Caco-2 (cell line): Measurements from ENCODE around the gene NFIA. TPM values are rescaled to one million over a fixed set of nuclear protein-coding genes. Genes with fewer than 3 reads are reported as not detected.

Source experiments
- BruUV-seq: library from RNA; stranded (reverse); fragments of 400-500 nt; replicated peaks from 2 replicates; lab custom pipeline; 2021; lab: Mats Ljungman, UMichigan
- CTCF ChIA-PET: fragments of 300-600 bp; sonication (Branson Sonifier 250); formaldehyde crosslinking; loops from one replicate; lab custom pipeline; 2022; ENCODE audit warnings: antibody characterized with exemption; lab: Charles Lee
- POLR2A ChIA-PET: fragments of 300-600 bp; sonication (Branson Sonifier 250); formaldehyde crosslinking; loops from one replicate; lab custom pipeline; 2022; ENCODE audit warnings: antibody characterized with exemption; lab: Charles Lee
- DNase-seq, 2 experiments: peaks; one replicate each; pipeline versions ENCODE4 v3.0.0 to v3.0.0-alpha.2; 2020 to 2022
- H3K27me3 ChIP-seq: replicated peaks from 2 replicates; pipeline ENCODE4 v1.6.0; 2011; ENCODE audit warnings: low read length; ENCODE audit not compliant: control insufficient read depth, insufficient read depth
- H3K36me3 ChIP-seq: 2 replicates; pipeline ENCODE4 v1.5.1; 2011; ENCODE audit warnings: low read length; ENCODE audit not compliant: control insufficient read depth, insufficient read depth
- H3K4me1 ChIP-seq: fragments of 250-450 bp; sonication (Bioruptor Pico); 2 replicates; pipeline ENCODE4 v1.5.1; 2020; ENCODE audit warnings: mild to moderate bottlenecking
- H3K4me3 ChIP-seq: 2 replicates; pipeline ENCODE4 v1.5.1; 2011; ENCODE audit warnings: low read depth, mild to moderate bottlenecking, control low read depth, low read length
- H3K9me3 ChIP-seq: fragments of 250-450 bp; sonication (Bioruptor Pico); 2 replicates; pipeline ENCODE4 v1.5.1; 2020; ENCODE audit warnings: mild to moderate bottlenecking, moderate library complexity
- H3K27ac Mint-ChIP-seq: one replicate; pipeline ENCODE4 v1.8.0; 2022; ENCODE audit warnings: mixed read lengths; ENCODE audit not compliant: unreplicated experiment
- H3K27me3 Mint-ChIP-seq: one replicate; pipeline ENCODE4 v1.8.0; 2022; ENCODE audit warnings: mixed read lengths; ENCODE audit not compliant: insufficient read depth, unreplicated experiment
- H3K36me3 Mint-ChIP-seq: one replicate; pipeline ENCODE4 v1.8.0; 2022; ENCODE audit warnings: mild to moderate bottlenecking, mixed read lengths; ENCODE audit not compliant: insufficient read depth, unreplicated experiment
- H3K4me1 Mint-ChIP-seq: one replicate; pipeline ENCODE4 v1.8.0; 2022; ENCODE audit warnings: low read depth, mixed read lengths; ENCODE audit not compliant: unreplicated experiment
- H3K4me3 Mint-ChIP-seq: one replicate; pipeline ENCODE4 v1.8.0; 2022; ENCODE audit warnings: mild to moderate bottlenecking, moderate library complexity, mixed read lengths; ENCODE audit not compliant: unreplicated experiment
- H3K9me3 Mint-ChIP-seq: one replicate; pipeline ENCODE4 v1.8.0; 2022; ENCODE audit warnings: mixed read lengths; ENCODE audit not compliant: unreplicated experiment
- intact Hi-C: fragments of 100-400 bp; cut with micrococcal nuclease; formaldehyde crosslinking; loops from one replicate; pipeline ENCODE4 v1.10.0; 2022; ENCODE audit not compliant: unreplicated experiment
- total RNA-seq: library from RNA; stranded (reverse); gene quantifications from 2 replicates; pipeline ENCODE4 v1.2.3, GENCODE V29; 2022
- TF ChIP-seq, protein P1 (sequence below), 2 experiments: fragments of 200-600 bp in 1 of 2; IDR thresholded peaks; 1 replicate in 1 of 2; 2 replicates in 1 of 2; pipeline versions ENCODE4 v1.5.1 to v1.8.0; 2011 to 2022; ENCODE audit warnings: antibody characterized with exemption in 1 of 2, control low read depth in 1 of 2, inconsistent platforms in 1 of 2, low read depth in 1 of 2, low read length in 1 of 2, mild to moderate bottlenecking in 1 of 2, moderate library complexity in 1 of 2; ENCODE audit not compliant: insufficient read depth in 1 of 2, severe bottlenecking in 1 of 2, unreplicated experiment in 1 of 2

The NFIA gene
- total RNA-seq, 1 experiment from 2014 or later = 1.4 TPM

DNA sequence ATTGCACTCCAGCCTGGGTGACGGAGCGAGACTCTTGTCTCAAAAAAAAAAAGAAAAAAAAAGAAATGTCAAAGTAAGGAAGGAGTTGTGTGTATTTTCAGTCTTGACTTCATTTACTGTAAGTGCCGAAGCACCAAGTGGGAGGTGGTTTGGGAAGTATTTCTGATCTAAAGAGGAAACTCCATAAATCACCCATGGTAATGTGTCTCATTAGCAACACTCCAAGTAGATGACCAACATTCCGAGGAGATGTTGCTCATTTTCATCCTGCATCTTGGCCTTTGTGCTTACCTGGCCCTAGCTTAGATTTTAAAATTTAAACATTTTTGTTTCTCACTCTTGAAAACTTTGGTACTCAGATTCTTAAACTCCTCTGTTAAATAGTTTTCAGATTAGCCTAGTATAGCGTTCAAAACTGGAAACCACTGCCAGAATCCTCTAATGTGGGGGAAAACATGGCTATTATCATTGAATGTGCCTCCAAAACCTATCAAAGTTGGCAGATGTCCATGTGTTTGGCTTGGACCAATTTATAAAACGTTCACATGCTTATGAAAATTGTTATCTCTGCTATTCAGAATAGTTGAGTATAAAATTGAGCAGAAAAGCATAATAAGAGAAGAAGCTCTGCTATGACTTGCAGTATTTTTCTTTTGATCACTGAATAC is 110.4 kb downstream of the NFIA start:
- H3K36me3 Mint-ChIP-seq = no peaks in the 10 kb centered on the region
- DNase-seq = no peak
- ChIA-PET CTCF (no interaction called here), POLR2A (no interaction called here)
- Histone ChIP-seq H3K4me3 (no peak overlapping the region), H3K27me3 (no peaks in the 10 kb centered on the region), H3K4me1 (no peaks in the 10 kb centered on the region), H3K36me3 (no peaks in the 10 kb centered on the region), H3K9me3 (no peaks in the 10 kb centered on the region)
- no peak overlapping the region for H3K4me3 Mint-ChIP-seq
- no TSS peak for BruUV-seq
- H3K4me1 Mint-ChIP-seq = no peaks in the 10 kb centered on the region
- intact Hi-C loops = no loop called here
- H3K27ac Mint-ChIP-seq = no peak overlapping the region
- no peaks in the 10 kb centered on the region for H3K27me3 Mint-ChIP-seq
- no peaks in the 10 kb centered on the region for H3K9me3 Mint-ChIP-seq
- TF ChIP-seq, protein P1, sequence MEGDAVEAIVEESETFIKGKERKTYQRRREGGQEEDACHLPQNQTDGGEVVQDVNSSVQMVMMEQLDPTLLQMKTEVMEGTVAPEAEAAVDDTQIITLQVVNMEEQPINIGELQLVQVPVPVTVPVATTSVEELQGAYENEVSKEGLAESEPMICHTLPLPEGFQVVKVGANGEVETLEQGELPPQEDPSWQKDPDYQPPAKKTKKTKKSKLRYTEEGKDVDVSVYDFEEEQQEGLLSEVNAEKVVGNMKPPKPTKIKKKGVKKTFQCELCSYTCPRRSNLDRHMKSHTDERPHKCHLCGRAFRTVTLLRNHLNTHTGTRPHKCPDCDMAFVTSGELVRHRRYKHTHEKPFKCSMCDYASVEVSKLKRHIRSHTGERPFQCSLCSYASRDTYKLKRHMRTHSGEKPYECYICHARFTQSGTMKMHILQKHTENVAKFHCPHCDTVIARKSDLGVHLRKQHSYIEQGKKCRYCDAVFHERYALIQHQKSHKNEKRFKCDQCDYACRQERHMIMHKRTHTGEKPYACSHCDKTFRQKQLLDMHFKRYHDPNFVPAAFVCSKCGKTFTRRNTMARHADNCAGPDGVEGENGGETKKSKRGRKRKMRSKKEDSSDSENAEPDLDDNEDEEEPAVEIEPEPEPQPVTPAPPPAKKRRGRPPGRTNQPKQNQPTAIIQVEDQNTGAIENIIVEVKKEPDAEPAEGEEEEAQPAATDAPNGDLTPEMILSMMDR (IDR thresholded peaks at IDR 0.05; ENCODE audit: insufficient read depth in 1 of 2, low read depth in 1 of 2, low read length in 1 of 2, severe bottlenecking in 1 of 2, unreplicated experiment in 1 of 2) = no peak

DNA sequence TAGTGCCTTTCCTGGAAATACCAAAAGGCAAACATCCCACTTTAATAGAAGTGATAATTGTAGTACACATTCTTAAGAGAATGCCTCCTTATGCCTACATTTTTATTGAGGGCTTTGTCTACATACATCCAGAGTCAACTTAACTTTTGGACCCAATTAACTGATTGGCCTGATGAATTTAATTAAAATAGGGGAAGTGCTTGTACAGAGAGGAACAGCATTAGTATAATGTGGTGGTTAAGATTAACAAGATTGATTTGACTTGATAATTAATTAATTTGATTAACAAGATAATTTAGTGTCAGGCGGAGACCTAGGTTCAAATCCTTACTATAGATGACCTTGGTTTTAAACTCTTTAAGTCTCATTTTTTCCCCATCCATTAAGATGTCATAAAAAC is 111.4 kb downstream of the NFIA start:
- no peaks in the 10 kb centered on the region for H3K4me1 ChIP-seq
- Mint-ChIP-seq H3K4me3 (no peak overlapping the region), H3K27me3 (no peaks in the 10 kb centered on the region), H3K9me3 (no peaks in the 10 kb centered on the region), H3K36me3 (no peaks in the 10 kb centered on the region), H3K27ac (no peak overlapping the region), H3K4me1 (no peaks in the 10 kb centered on the region)
- no peaks in the 10 kb centered on the region for H3K36me3 ChIP-seq
- CTCF ChIA-PET = no interaction called here
- H3K4me3 ChIP-seq = no peak overlapping the region
- intact Hi-C loops = no loop called here
- POLR2A ChIA-PET = no interaction called here
- TF ChIP-seq, protein P1 (IDR thresholded peaks at IDR 0.05; ENCODE audit: insufficient read depth in 1 of 2, low read depth in 1 of 2, low read length in 1 of 2, severe bottlenecking in 1 of 2, unreplicated experiment in 1 of 2) = no peak
- BruUV-seq = no TSS peak
- H3K9me3 ChIP-seq = no peaks in the 10 kb centered on the region
- no peak for DNase-seq
- no peaks in the 10 kb centered on the region for H3K27me3 ChIP-seq

DNA sequence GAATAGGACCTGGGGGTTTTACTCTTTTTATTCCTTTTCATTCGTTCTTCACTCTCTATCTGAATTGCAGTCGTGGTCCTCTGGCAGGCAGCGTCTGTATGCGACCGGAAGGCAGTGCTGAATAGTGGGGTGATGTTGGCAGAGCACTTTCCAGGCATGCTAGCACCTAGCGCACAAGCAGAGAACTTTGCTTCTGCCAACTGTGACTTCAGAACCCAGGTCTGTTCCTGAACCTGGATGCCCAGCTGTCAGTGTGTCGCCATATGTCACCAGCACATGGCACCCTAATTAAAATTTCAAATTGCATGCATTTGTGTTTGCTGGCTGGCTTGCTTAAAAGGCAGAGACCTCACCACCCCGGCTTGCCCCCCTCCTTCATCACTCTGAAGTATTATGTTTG is 116.2 kb downstream of the NFIA start:
- Histone ChIP-seq H3K4me1 (no peaks in the 10 kb centered on the region), H3K27me3 (no peaks in the 10 kb centered on the region), H3K4me3 (no peak overlapping the region), H3K36me3 (no peaks in the 10 kb centered on the region), H3K9me3 (no peaks in the 10 kb centered on the region)
- intact Hi-C loops = no loop called here
- Mint-ChIP-seq H3K27me3 (no peaks in the 10 kb centered on the region), H3K9me3 (no peaks in the 10 kb centered on the region), H3K27ac (no peak overlapping the region), H3K4me3 (no peak overlapping the region), H3K4me1 (no peaks in the 10 kb centered on the region), H3K36me3 (no peaks in the 10 kb centered on the region)
- DNase-seq = no peak
- POLR2A ChIA-PET = no interaction called here
- TF ChIP-seq, protein P1 (IDR thresholded peaks at IDR 0.05; ENCODE audit: insufficient read depth in 1 of 2, low read depth in 1 of 2, low read length in 1 of 2, severe bottlenecking in 1 of 2, unreplicated experiment in 1 of 2) = no peak
- CTCF ChIA-PET = no interaction called here
- no TSS peak for BruUV-seq
